GM12864 (cell line): ENCODE results near the gene GDPD2.
"Not testable (repeated sequence)": the region's sequence is repeated elsewhere in the genome, so short reads cannot be mapped to it uniquely, and the experiment has no call there.

ENCODE experiments used
- DNase-seq: peaks from one replicate; pipeline ENCODE4 v3.0.0-alpha.2; 2011; ENCODE audit warnings: low read depth
- H3K4me3 ChIP-seq: 2 replicates; pipeline ENCODE4 v1.5.1; 2011; ENCODE audit warnings: mild to moderate bottlenecking, low read depth, low read length, control low read depth
- TF ChIP-seq, protein P1 (sequence below): IDR thresholded peaks from 2 replicates; pipeline ENCODE4 v1.5.1; 2011; ENCODE audit warnings: low read depth, mild to moderate bottlenecking, moderate library complexity, low read length, control low read depth, inconsistent platforms; ENCODE audit errors: missing control alignments

GDPD2 gene, protein sequence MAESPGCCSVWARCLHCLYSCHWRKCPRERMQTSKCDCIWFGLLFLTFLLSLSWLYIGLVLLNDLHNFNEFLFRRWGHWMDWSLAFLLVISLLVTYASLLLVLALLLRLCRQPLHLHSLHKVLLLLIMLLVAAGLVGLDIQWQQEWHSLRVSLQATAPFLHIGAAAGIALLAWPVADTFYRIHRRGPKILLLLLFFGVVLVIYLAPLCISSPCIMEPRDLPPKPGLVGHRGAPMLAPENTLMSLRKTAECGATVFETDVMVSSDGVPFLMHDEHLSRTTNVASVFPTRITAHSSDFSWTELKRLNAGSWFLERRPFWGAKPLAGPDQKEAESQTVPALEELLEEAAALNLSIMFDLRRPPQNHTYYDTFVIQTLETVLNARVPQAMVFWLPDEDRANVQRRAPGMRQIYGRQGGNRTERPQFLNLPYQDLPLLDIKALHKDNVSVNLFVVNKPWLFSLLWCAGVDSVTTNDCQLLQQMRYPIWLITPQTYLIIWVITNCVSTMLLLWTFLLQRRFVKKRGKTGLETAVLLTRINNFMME

DNA sequence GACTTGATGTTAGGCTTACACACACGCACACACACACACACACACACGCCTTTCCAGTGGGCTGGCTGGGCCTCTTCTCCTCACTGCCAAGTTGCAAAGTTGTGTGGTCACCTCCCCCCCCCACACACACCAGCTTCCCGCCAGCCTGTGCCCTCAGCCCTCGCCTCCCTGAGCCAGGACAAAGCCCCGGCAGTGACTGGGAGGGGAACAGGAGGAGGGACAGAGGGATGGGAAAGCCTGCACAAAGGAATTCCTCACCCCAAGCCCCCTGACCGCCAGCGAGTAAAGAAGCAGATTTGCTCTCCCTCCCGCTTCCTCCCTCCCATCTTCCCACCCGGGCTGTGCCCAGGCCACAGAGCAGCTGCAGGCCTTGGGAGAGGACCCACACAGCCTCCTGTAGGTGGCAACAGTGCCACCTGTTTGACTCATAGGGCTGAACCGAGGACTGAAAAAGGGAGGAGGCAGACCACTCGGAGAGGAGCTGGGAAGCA lies at the start of gene GDPD2:
Gene GDPD2, plus strand, starts transcription at position 464 of the 491 bp plus-strand sequence. CDS start 1,671 bp downstream, outside the sequence.
- H3K4me3 ChIP-seq = no peak within 1 kb of the TSS
- TF ChIP-seq, protein P1, sequence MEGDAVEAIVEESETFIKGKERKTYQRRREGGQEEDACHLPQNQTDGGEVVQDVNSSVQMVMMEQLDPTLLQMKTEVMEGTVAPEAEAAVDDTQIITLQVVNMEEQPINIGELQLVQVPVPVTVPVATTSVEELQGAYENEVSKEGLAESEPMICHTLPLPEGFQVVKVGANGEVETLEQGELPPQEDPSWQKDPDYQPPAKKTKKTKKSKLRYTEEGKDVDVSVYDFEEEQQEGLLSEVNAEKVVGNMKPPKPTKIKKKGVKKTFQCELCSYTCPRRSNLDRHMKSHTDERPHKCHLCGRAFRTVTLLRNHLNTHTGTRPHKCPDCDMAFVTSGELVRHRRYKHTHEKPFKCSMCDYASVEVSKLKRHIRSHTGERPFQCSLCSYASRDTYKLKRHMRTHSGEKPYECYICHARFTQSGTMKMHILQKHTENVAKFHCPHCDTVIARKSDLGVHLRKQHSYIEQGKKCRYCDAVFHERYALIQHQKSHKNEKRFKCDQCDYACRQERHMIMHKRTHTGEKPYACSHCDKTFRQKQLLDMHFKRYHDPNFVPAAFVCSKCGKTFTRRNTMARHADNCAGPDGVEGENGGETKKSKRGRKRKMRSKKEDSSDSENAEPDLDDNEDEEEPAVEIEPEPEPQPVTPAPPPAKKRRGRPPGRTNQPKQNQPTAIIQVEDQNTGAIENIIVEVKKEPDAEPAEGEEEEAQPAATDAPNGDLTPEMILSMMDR = no peak
- DNase-seq = no peak

DNA sequence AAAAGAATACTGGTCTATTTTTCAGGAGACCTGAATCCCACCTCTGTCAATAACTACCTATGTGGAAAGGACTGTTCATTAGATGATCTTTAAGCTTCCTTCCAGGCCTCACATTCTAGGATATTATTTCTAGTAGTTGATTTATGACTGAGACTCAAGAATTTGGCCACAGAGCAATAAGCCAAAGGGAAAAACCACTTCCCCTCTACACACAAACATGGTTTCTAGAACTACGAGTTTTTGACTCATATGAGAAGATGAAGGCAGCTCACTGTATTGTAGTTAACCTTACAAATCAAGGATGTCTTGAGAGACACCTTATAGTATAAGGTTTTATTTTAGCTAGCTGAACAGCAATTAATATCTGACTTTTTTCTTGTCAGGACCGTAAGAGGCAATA lies 36.9 kb upstream of the GDPD2 start:
- DNase-seq = no peak
- H3K4me3 ChIP-seq = no peak overlapping the region
- TF ChIP-seq, protein P1 = no peak

DNA sequence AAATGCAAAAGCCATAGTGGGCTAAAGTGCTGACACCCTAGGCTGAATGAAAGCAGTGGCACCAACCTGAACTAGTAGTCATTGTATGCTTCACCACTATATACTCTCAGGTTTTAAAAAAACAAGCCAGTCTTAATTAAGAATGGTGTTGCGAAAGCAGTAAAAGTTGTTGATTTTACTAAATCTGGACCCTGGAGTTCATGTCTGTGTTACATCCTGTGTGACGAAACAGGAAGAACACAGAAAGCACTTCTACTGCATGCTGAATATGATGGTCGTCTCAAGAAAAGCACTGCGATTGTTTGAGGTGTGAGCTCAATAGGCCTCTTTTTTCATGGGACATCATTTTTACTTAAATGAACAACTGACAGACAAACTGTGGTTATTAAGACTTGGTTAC lies 24.2 kb upstream of the GDPD2 start:
- H3K4me3 ChIP-seq = no peak overlapping the region
- DNase-seq = no peak
- TF ChIP-seq, protein P1 = no peak

DNA sequence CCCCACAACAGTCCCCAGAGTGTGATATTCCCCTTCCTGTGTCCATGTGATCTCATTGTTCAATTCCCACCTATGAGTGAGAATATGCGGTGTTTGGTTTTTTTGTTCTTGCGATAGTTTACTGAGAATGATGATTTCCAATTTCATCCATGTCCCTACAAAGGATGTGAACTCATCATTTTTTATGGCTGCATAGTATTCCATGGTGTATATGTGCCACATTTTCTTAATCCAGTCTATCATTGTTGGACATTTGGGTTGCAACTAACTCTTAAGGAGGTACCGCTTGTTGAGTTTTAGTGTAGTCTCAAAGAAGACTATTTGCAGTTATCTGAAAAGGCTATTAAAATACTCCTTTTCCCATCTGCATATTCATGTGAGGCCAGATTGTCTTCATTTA lies 22.9 kb upstream of the GDPD2 start:
- DNase-seq = not testable (repeated sequence)

DNA sequence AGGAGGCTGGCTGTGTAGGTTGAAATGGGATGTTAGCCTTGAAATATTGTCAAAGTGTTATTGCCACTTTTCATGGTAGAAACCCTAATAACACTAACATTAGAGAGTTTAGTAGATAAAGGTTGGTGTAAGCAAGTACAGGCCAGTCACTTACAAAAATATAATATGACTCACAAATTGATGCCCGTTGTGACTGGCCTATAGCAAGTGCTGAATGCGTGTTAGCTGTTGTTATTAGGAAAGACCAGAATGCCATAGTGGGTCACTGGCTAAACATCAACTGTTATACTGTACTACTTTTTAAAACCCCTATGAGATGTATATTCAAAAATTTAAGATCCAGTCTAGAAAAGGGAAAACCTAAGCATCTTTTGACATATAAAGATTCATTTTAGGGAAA lies 20.4 kb upstream of the GDPD2 start:
- DNase-seq = no peak
- TF ChIP-seq, protein P1 = no peak
- H3K4me3 ChIP-seq = no peak overlapping the region

More for the DNA sequence above, 22.9 kb upstream of the GDPD2 start:
- H3K4me3 ChIP-seq = not testable (repeated sequence)

DNA sequence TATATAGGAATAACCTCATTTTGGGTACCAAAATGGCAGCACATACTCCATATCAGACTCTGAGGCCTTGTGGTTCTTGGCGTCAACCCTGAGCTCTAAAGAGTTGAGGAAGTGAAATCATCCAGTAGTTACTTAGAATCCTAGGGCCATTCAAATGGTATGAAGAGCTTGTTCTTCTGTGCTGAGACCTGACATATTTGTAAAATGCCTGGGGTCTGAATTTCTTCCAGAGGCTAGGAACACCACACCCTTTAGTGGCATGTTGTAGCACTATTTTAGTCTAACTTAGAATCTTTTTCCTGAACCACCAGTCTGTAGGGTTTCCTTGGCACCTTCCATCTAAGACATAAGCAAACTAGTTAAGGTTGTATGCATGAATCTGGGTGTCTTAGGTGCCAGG lies 18.1 kb upstream of the GDPD2 start:
- DNase-seq = no peak

DNA sequence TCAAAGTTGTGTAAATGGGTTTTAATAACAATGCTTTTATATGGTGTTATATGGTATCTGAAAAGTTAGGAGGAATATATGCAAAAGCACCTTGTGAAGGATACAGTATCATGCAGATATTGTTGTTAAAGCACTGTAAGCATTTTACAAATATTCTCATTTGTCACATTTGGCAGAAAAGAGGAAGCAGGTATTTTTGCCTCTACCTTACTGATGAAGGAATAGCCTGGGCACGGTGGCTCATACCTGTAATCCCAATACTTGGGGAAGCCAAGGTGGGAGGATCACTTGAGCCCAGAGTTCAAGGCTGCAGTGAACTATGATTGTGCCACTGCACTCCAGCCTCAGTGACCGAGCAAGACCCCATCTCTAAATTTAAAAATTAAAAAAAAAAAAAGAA lies 12.2 kb upstream of the GDPD2 start:
- no peak overlapping the region for H3K4me3 ChIP-seq
- DNase-seq = no peak
- TF ChIP-seq, protein P1 = no peak

More for the DNA sequence above, 18.1 kb upstream of the GDPD2 start:
- TF ChIP-seq, protein P1 = no peak
- H3K4me3 ChIP-seq = no peak overlapping the region
